HUDEP-2 (cell line): ENCODE measurements around the gene BMP7.
"Not testable (repeated sequence)": the region's sequence is repeated elsewhere in the genome, so short reads cannot be mapped to it uniquely, and the experiment has no call there.

ENCODE experiments used
- DNase-seq, 76 experiments: peaks; one replicate each; lab custom pipeline; 2025; ENCODE audit not compliant: unreplicated experiment in 76 of 76; lab: John Stamatoyannopoulos, UW

The BMP7 gene

GRCh38 chr20:57252559-57253162 lies 13.8 kb downstream of the BMP7 start:
- no peak for DNase-seq

- no peak for DNase-seq
These were observed 14.5 kb downstream of the BMP7 start for GRCh38 chr20:57251949-57252348.

- DNase-seq: peak in 3 of 76 experiments; percentile 3 to 16 (median 14)
These were observed 15.1 kb downstream of the BMP7 start for GRCh38 chr20:57251344-57251743.

- no peak for DNase-seq
These were observed 15.7 kb downstream of the BMP7 start for GRCh38 chr20:57250607-57251343.

GRCh38 chr20:57249772-57250171 lies 16.7 kb downstream of the BMP7 start:
- DNase-seq: no peak

- DNase-seq: no peak
These were observed 17.4 kb downstream of the BMP7 start for GRCh38 chr20:57249073-57249472.

- DNase-seq: no peak
These were observed 18.2 kb downstream of the BMP7 start for GRCh38 chr20:57248132-57248797.

GRCh38 chr20:57247292-57247965 lies 19.0 kb downstream of the BMP7 start:
- no peak for DNase-seq

- DNase-seq: no peak
These were observed 20.4 kb downstream of the BMP7 start for GRCh38 chr20:57245997-57246396.

GRCh38 chr20:57244627-57245214 lies 21.7 kb downstream of the BMP7 start:
- DNase-seq: no peak

- no peak for DNase-seq
These were observed 22.2 kb downstream of the BMP7 start for GRCh38 chr20:57244221-57244585.

GRCh38 chr20:57243480-57244220 lies 22.8 kb downstream of the BMP7 start:
- DNase-seq: no peak

GRCh38 chr20:57242414-57242813 lies 24.0 kb downstream of the BMP7 start:
- DNase-seq: no peak

- DNase-seq: no peak
These were observed 25.0 kb downstream of the BMP7 start for GRCh38 chr20:57241363-57241991.

GRCh38 chr20:57240581-57241362 lies 25.7 kb downstream of the BMP7 start:
- DNase-seq: no peak

GRCh38 chr20:57239725-57240124 lies 26.7 kb downstream of the BMP7 start:
- not testable (repeated sequence) for DNase-seq

GRCh38 chr20:57239324-57239723 lies 27.1 kb downstream of the BMP7 start:
- DNase-seq: not testable (repeated sequence)

- DNase-seq: no peak
These were observed 28.4 kb downstream of the BMP7 start for GRCh38 chr20:57238089-57238488.

GRCh38 chr20:57237585-57237953 lies 28.9 kb downstream of the BMP7 start:
- no peak for DNase-seq
